Fibroblast of lung (primary cell): ENCODE results near the gene SLC26A1. TPM values are rescaled to one million over a fixed set of nuclear protein-coding genes. Genes with fewer than 3 reads are reported as not detected.

Source experiments
- DNase-seq, 2 donors: peaks; one replicate each; pipeline versions ENCODE4 v3.0.0 to v3.0.0-alpha.2; 2010; ENCODE audit warnings: low read depth in 2 of 2
- H2AFZ ChIP-seq: 2 replicates; pipeline ENCODE4 v1.5.1; 2012; ENCODE audit warnings: low read length, control low read depth, inconsistent platforms
- H3K27ac ChIP-seq: 2 replicates; pipeline ENCODE4 v1.5.1; 2011; ENCODE audit warnings: low read length, control low read depth; ENCODE audit not compliant: insufficient read depth
- H3K27me3 ChIP-seq: 2 replicates; pipeline ENCODE4 v1.5.1; 2011; ENCODE audit warnings: mild to moderate bottlenecking, low read length; ENCODE audit not compliant: control insufficient read depth, insufficient read depth
- H3K36me3 ChIP-seq: 2 replicates; pipeline ENCODE4 v1.5.1; 2011; ENCODE audit warnings: low read length; ENCODE audit not compliant: control insufficient read depth, insufficient read depth
- H3K4me1 ChIP-seq: 2 replicates; pipeline ENCODE4 v1.5.1; 2011; ENCODE audit warnings: low read length; ENCODE audit not compliant: control insufficient read depth, insufficient read depth; ENCODE audit errors: extremely low read depth
- H3K4me2 ChIP-seq: 2 replicates; pipeline ENCODE4 v1.5.1; 2011; ENCODE audit warnings: low read length, control low read depth; ENCODE audit not compliant: insufficient read depth; ENCODE audit errors: extremely low read depth
- H3K4me3 ChIP-seq, 4 experiments: fragments of 200-600 bp in 1 of 4; sonication (generic) in 1 of 4; replicated peaks in 1 of 4; 2 replicates each; pipeline ENCODE4 v1.5.1; 2011 to 2016; ENCODE audit warnings: low read length in 4 of 4, low read depth in 3 of 4, mild to moderate bottlenecking in 3 of 4, control low read depth in 2 of 4, inconsistent platforms in 1 of 4, mixed read lengths in 1 of 4; ENCODE audit not compliant: insufficient read depth in 1 of 4; ENCODE audit errors: control extremely low read depth in 1 of 4
- H3K79me2 ChIP-seq: 2 replicates; pipeline ENCODE4 v1.5.1; 2012; ENCODE audit warnings: mild to moderate bottlenecking, low read length, inconsistent platforms; ENCODE audit not compliant: control insufficient read depth, insufficient read depth
- H3K9ac ChIP-seq: 2 replicates; pipeline ENCODE4 v1.5.1; 2011; ENCODE audit warnings: mild to moderate bottlenecking, low read length, control low read depth; ENCODE audit not compliant: insufficient read depth
- H3K9me3 ChIP-seq: 2 replicates; pipeline ENCODE4 v1.5.1; 2012; ENCODE audit warnings: low read depth, low read length; ENCODE audit not compliant: control insufficient read depth, insufficient read depth
- H4K20me1 ChIP-seq: 2 replicates; pipeline ENCODE4 v1.5.1; 2011; ENCODE audit warnings: low read length; ENCODE audit not compliant: control insufficient read depth, insufficient read depth; ENCODE audit errors: extremely low read depth
- CTCF ChIP-seq, 2 donors: IDR thresholded peaks in 1 of 2; conservative IDR thresholded peaks in 1 of 2; 1 replicate in 1 of 2; 2 replicates in 1 of 2; pipeline ENCODE4 v1.5.1; 2011 to 2012; ENCODE audit warnings: low read length in 2 of 2, control low read depth in 1 of 2, inconsistent platforms in 1 of 2, low read depth in 1 of 2, mild to moderate bottlenecking in 1 of 2
- EZH2 ChIP-seq: IDR thresholded peaks from 2 replicates; pipeline ENCODE4 v1.5.1; 2012; ENCODE audit warnings: low read length, control low read depth, mild to moderate bottlenecking; ENCODE audit errors: missing control alignments
- polyA plus RNA-seq, 2 donors: library from polyadenylated mRNA; depleted of rRNA in 1 of 2; stranded (reverse) in 1 of 2; unstranded in 1 of 2; fragments of >200 nt; gene quantifications; 2 replicates each; pipeline ENCODE4 v1.2.1, GENCODE V29; 2011 to 2012; ENCODE audit warnings: missing spikeins in 1 of 2
- total RNA-seq: library from RNA; depleted of rRNA; stranded (reverse); fragments of >200 nt; gene quantifications from 2 replicates; pipeline ENCODE4 v1.2.1, GENCODE V29; 2014

SLC26A1 gene
- total and polyA plus RNA-seq, 2 donors (not counting 1 experiment from before 2014, with no cell fraction given): 0.05 to 0.33 TPM

- Histone ChIP-seq H3K4me3 (no peak overlapping the region), H2AFZ (no peak overlapping the region), H3K9me3 (no peaks in the 10 kb centered on the region), H3K27me3 (no peaks in the 10 kb centered on the region), H3K79me2 (no peaks in the 10 kb centered on the region), H3K36me3 (peaks cover 13% of the 10 kb centered on the region), H3K4me1 (no peaks in the 10 kb centered on the region), H3K4me2 (no peak overlapping the region), H3K27ac (no peak overlapping the region), H4K20me1 (no peaks in the 10 kb centered on the region), H3K9ac (no peak overlapping the region)
- DNase-seq: no peak
- TF ChIP-seq EZH2 (no peak), CTCF (conservative IDR thresholded peaks at IDR 0.05 in 1 of 2, IDR thresholded peaks at IDR 0.05 in 1 of 2; ENCODE audit: low read depth in 1 of 2, low read length in 2 of 2) (no peak)
Observed at GRCh38 chr4:964346-965025, 28.7 kb downstream of the SLC26A1 start.

GRCh38 chr4:963276-964225 lies 29.7 kb downstream of the SLC26A1 start:
- Histone ChIP-seq H4K20me1 (no peaks in the 10 kb centered on the region), H3K4me3 (no peak overlapping the region), H3K9ac (no peak overlapping the region), H3K4me2 (no peak overlapping the region), H3K4me1 (no peaks in the 10 kb centered on the region), H3K9me3 (no peaks in the 10 kb centered on the region), H3K27me3 (no peaks in the 10 kb centered on the region), H2AFZ (no peak overlapping the region), H3K36me3 (peaks cover 17% of the 10 kb centered on the region), H3K27ac (no peak overlapping the region), H3K79me2 (no peaks in the 10 kb centered on the region)
- no peak for TF ChIP-seq CTCF (conservative IDR thresholded peaks at IDR 0.05 in 1 of 2, IDR thresholded peaks at IDR 0.05 in 1 of 2; ENCODE audit: low read depth in 1 of 2, low read length in 2 of 2)
- no peak for TF ChIP-seq EZH2
- DNase-seq: no peak
